NK-92 (cell line): ENCODE results near the gene ABCC1.
"Not testable (repeated sequence)": the region's sequence is repeated elsewhere in the genome, so short reads cannot be mapped to it uniquely, and the experiment has no call there.

Source experiments
- DNase-seq: peaks from one replicate; lab custom pipeline; 2025; ENCODE audit not compliant: unreplicated experiment; lab: John Stamatoyannopoulos, UW

The ABCC1 gene

DNA sequence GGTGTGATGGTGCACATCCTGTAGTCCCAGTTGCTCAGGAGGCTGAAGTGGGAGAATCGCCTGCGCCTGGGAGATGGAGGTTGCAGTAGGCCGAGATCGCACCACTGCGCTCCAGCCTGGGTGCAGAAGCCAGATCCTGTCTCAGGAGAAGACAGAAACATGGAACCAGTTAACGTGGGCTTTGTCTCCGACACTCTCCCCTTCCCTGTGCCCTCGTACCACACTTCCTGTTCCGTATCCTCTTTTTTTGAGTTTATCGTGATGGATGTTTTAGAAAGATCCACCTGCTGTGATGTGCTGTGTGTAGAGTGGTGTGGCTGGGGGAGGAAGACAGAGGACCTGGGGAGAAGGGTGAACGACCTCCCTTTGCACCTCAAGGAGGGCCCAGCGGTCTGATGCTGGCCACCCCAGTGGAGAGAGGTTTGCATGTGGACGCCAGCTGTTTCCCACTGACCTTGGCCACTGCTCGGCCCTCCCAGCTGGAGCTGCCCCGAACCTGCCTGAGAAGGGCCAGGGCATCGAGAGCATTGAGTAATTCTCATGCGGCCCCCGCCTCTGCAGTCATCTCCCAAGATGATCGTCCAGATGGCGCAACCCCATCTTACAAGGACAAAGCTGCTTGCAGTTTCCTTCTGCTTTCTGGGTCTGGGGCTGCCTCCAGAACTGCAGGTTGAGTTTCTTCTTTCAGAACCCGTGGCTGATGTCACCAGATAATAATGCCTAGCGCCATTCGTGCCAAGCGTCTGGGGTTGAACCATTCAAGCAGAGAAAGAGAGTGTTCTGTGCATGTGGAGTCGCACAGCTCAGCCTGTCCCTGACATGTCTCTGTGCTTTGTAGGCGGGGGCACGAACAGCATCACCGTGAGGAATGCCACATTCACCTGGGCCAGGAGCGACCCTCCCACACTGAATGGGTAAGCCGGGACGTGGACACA lies 126.3 kb downstream of the ABCC1 start:
- no peak for DNase-seq

DNA sequence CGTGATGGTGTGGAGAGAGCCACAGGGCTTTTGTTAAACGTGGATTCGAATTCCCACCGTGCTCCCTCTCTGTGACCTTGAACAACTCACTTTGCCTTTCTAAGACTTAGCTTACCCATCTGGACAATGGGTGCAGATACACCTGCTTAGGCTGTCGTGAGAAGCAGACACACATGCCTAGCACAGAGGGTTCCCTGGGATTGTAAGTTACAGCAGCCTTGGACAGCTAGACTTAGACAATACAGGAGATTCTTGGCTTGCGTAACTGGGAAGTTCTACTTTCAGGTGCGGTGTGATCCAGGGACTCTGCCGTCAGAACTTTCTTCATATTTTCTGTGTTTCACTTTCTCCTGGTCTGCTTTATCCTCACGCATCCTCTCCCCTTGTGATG lies 127.0 kb downstream of the ABCC1 start:
- DNase-seq: no peak

DNA sequence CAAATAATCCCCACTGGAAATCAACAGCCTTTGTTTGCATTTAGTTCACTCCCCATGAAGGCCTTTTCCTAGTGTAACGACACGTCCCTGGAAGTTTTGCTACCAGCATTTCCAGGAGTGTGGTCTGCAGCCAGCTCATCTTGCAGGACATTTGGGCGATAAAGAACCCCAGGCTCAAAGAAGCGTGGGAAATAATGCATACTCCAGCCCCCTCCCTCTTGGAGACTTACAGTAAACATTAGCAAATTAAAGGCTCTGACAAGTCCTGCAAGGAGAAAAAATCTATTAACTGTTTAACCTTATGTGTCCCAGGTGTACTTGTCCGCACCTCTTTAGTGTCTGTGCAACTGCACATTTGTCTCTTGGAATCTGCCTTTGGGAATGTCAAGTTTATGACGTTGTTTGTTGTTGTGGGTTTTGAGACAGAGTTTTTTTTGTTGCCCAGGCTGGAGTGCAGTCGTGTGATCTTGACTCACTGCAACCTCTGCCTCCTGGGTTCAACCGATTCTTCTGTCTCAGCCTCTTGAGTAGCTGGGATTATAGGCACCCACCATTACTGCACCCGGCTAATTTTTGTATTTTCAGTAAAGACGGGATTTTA lies 131.1 kb downstream of the ABCC1 start:
- DNase-seq: no peak

DNA sequence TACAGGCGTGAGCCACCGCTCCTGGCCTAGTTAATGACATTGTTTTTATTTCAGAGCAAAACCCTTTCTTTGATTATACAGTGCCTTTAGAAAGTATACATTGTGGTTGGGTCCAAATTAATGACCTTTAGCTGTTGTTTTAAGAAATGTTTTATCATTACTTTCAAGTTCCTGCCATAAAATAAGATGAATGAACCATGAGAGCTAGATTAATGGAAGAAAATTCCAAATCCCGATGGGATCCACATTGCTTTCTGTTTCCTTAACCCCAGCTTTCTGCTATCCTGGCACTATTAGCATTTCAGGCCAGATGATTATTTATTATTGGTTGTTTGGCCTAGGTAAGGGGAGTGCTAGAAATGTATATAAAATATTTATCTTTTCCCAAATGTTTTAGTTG lies 131.7 kb downstream of the ABCC1 start:
- no peak for DNase-seq

DNA sequence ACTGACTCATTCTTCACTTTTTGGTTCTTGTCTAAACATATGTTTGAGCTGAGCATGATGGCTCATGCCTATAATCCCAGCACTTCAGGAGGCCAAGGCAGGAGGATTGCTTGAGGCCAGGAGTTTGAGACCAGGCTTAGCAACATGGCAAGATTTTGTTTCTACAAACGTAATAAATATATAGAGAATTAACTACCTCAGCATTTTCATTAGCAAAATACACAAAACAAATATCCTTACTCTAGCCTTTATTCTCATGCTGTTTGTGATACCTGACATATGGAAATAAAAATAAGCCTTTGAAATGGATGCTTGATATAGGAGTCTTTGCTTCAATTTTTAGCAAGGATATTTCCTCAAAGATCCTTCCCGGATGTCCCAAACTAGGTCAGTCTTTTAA lies 132.8 kb downstream of the ABCC1 start:
- DNase-seq: no peak

DNA sequence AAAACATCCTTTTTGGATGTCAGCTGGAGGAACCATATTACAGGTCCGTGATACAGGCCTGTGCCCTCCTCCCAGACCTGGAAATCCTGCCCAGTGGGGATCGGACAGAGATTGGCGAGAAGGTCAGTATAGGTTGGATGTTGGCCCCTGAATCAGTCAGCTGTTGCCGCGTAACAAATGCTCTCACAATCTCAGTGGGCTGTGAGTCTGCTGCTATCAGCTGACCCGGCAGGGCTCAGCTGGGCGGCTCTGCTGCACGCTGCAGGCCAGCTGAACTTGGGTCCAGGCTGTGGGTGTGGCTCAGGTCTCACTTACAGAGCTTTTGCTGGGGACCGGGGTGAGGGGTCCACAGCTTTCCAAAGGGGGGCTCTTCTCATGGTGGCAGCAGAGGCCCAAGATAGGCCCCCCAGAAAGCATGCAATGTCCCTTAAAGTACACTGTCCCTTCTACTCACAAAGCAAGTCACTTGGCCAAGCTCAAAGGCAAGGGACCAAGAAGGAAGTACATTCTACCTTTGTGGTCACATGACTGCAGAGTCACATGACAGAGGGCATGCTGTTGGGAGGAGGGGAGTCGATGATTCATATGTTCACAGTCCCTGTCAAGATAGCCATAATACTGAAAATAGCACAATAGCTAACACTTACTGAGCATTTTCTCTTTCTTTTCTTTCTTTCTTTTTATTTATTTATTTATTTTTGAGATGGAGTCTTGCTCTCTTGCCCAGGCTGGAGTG lies 134.2 kb downstream of the ABCC1 start:
- DNase-seq: no peak

DNA sequence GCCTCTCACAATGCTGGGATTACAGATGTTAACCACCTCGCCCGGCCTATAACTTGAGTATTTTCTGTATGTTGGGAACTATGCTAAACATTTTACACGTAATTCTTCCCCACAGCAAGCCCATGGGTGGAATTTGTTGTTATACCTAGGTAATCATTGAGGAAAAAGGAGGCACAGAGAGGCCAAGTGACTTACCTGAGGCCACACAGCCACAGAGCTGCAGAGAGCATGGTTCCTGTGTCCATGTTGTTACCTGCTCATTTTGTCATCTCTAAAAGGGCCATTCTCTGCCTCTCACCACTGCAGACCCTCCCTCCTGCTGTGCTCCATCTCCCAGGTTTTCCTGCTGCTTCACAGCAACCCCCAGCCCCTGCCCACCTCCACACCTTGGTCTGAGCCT lies 135.5 kb downstream of the ABCC1 start:
- no peak for DNase-seq

DNA sequence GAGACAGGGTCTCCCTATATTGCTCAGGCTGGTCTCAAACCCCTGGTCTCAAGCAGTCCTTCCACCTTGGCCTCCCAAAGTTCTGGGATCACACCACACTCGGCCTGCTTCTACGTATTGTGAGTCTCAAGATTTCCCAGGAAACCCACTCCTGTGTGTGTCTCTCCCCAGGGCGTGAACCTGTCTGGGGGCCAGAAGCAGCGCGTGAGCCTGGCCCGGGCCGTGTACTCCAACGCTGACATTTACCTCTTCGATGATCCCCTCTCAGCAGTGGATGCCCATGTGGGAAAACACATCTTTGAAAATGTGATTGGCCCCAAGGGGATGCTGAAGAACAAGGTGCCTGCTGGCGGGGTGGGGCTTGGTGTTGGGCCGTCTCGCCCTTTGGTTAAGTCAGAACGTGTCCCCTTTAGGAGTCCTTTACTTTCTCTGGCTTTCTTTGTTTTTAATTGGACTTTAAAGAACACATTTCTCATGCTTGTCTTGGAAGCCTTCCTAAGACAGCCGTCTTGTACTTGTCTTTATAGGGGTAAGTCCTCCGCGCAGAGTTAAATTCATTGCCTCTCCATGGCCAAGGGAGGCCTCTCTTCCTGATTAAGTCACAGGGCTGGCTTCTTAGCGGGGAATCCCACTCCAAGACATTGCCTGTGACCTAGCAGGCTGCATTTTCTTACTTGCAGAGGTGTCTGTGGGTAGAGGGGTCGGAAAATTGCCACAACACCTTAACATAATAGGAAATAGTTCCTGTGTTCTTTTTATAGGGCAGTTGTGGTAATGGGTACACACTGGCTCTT lies 137.4 kb downstream of the ABCC1 start:
- no peak for DNase-seq

DNA sequence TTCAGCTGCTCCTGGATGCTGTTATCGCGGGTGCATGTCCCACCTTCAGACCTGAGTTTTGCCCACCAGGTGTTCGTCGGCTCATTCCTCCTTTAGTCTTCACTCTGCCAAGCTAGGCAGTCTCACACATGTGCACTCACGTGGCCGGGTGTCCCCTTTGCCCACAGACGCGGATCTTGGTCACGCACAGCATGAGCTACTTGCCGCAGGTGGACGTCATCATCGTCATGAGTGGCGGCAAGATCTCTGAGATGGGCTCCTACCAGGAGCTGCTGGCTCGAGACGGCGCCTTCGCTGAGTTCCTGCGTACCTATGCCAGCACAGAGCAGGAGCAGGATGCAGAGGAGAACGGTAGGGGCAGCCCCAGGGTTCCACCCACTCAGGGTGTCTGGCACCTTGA lies 140.8 kb downstream of the ABCC1 start:
- DNase-seq: no peak

DNA sequence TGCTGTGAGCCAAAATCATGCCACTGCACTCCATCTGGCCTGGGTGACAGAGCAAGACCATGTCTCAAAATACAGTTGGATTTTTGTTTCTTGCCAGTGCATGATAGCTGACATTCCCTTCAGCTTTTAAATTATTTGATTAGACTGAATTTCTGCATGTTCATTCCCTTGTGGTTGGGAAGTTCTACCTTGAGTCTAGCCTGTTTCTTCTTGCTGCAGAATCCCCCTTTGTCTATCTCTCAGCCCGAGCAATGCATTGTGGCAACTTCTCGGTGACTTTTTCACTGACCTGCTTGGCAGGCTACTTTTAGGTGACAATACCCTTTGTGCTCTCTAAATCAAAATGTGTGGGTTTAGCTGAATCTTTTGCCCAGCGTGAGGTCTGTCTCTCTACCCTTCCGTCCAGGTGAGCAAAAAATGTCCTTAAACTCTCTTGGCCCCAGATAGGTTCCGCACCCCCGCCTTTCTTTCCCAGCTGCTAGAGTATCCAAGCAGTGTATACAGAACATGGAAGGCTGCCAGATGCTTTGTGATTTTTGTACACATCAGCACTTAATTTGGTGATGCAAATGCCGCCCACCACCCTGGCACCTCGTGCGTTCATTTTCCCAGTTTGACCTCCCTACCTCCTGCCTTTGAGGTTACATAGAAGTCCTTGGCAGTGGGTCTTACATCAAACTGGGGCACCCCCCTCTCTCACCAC lies 143.7 kb downstream of the ABCC1 start:
- DNase-seq: no peak

DNA sequence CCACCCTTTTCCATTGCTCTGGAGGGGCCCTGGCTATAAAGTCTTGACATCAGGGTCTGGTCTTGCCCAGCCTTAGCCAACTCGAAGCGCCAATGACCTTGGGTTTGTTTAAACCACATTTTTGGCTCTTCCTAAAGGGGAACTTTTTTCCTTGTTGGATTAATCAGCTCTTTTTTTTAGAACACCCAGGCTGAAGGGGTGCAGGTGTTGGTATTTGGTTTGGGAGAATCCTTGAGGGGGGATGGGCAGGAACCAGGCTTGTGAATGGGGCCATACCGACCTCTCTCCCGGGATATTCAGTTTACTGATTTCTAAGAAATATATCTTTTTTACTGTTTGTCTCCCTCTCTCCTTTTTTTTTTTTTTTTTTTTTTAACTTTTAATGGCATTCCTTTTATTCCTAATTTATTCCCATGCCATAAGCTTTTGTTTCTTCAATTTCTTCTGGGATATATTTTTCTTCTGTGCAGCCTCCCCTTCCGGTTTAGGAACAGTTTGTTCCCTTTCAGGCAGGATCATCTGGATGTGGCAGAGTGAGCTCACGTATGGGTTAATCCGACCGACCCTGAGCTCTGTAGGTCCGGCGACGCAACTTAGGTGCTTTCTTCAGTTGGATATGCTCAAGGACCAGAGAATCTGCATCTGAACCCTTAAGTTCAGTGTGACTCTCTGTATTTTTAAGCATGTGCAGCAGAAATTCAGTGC lies 144.4 kb downstream of the ABCC1 start:
- DNase-seq: no peak

DNA sequence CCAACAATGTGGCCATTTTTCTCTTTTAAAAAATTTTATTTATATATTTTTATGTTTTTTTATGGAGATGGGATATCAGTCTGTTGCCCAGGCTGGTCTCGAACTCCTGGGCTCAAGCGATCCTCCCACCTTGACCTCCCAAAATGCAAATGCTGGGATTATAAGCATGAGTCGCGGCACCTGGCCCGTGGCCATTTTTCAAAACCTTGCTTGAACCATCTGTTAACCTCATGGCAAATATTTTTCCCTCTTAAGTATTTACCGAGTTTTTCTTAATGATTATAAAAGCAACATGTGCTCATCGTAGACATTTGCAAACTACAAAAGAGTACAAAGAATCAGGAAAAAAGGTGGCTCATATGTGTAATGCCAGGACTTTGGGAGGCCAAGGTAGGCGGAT lies 146.2 kb downstream of the ABCC1 start:
- DNase-seq: no peak

DNA sequence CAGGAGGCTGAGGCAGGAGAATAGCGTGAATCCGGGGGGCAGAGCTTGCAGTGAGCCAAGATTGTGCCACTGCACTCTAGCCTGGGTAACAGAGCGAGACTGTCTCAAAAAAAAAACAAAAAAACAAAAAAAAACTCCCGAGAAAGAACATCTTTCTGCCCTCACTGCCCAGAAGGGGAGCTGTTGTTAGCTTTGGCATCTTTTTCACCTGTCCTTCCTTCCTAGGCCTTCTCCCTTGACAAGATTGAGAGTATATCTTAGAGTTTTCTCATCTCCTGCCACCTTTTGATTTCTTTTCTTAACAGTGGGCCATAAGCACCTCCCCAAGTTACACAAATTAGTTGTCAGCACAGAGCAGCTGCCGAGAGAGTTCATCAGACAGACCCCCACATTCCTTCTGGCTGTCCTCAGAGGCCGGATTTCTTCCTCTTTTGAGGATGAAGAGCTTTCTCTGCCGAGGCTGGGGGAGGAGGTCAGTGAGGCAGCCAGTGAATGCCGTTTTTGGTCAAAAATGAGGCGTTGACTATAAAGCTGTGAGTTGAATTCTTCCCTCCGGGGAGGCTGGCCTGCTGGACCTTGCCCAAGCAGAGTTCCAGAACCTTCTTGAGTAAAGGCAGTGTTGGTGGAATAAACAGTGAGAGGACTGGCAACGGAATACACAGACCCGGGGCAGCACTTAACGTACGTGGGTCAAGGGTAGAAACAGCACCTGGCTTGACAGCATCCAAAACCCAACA lies 146.9 kb downstream of the ABCC1 start:
- no peak for DNase-seq

DNA sequence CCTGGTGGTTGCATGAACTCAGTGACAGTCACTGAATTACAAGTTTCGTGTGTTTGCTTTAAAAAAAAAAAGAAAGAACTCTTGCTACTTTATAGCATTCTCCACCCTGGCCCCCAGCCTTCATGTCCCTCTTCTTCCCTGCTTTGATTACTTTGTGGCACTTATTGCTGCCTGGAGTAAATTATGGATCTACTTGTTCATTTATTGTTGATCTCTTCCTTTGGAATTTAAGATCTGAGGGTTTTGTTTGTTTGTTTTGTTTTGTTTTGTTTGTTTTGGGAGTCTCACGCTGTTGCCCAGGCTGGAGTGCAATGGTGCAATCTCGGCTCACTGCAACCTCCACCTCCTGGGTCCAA lies 147.4 kb downstream of the ABCC1 start:
- DNase-seq: no peak

DNA sequence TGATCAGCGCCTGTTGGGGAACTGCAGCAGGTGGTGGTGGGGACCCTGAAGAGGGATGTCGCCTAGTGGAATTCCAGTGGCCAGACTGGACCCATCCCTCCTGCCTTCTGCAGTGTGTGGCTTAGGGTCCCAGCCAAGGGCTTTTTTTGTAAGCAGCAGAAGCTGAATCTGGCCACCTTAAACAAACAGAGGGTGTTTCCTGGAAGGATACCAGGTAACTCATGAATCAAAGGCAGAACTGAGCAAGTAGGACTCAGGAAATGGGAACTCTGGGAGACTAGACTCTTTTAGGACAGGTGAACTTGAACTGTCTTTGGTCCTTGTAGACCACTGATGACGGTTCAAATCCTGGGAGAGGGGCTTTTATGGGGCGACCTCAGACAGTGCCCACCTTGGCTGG lies 149.9 kb downstream of the ABCC1 start:
- DNase-seq: no peak

DNA sequence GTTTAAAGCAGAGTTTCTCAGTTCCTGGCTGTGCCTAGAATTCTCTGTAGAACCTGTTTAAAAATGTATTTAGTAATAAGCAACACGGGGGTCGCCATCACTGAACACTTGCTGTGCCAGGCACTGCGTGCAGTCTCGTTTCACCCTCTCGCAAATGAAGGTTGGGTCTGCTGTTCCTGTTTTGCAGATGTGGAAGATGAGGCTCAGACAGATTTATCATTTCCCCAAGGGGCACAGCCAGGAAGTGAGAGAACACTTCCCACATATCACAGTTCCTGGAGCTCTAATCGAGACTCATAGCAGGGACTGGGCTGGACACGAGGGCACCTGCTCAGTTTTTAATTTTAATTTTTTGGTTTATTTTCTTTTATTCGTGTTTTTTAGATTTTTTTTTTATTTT lies 151.2 kb downstream of the ABCC1 start:
- no peak for DNase-seq

DNA sequence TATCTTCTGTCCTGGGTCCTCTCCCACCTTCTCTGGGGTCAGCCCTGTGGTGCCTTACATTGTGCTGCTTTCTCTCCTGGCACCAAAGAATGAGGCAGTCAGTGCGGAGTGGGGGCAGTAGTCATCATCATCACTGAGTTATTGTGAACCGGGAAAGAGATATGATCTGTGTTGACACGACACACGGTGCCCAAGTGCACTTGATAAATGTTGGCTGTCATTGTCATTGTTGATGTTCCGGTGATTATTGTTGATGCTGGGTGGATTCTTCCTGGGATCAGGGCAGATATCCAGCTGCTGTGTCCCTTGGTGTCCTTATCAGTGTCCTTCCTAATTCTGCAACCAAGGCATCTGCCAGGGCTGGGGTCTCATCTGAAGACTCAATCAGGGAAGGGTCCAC lies 152.2 kb downstream of the ABCC1 start:
- no peak for DNase-seq

DNA sequence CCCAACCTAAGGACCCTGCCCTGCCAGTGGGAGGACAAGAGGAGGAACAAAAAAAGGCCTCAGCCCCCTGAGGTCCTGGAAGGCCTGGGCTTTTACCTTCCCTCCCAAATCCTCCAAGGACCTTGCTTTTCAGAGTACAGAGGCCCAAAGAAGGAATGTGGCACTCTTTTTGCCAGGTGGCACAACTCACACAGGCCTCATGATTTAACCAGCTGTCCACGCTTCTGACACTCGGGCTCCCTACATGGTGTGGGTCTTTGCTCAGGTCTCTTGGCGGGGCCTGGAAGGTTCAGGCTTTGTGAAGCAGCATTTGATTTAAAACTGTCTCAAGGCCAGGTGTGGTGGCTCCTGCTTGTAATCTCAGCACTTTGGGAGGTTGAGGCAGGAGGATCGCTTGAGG lies 153.3 kb downstream of the ABCC1 start:
- DNase-seq: no peak

DNA sequence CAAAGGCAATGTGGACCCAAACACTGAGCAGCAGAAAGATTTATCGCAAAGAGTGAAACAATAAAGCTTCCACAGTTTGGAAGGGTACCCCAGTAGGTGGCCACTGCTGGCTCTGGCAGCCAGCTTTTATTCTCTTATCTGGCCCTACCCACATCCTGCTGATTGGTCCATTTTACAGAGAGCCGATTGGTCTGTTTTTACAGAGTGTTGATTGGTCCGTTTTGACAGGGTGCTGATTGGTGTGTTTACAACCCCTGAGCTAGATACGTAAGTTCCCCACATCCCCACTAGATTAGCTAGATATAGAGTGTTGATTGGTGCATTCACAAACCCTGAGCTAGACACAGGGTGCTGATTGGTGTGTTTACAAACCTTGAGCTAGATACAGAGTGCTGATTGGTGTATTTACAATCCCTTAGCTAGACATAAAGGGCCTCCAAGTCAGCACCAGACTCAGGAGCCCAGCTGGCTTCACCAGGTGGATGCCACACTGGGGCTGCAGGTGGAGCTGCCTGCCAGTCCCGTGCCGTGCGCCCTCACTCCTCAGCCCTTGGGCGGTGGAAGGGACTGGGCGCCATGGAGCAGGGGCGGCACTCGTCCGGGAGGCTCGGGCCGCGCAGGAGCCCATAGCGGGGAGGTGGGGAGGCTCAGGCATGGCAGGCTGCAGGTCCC lies 154.9 kb downstream of the ABCC1 start:
- not testable (repeated sequence) for DNase-seq
